DMS79 (cell line): Measurements from ENCODE around the gene TRAFD1.
"Not testable (repeated sequence)": the region's sequence is repeated elsewhere in the genome, so short reads cannot be mapped to it uniquely, and the experiment has no call there.

Experiments
- DNase-seq: peaks from one replicate; lab custom pipeline; 2025; lab: John Stamatoyannopoulos, UW

The TRAFD1 gene

GRCh38 chr12:112158461-112159145 lies 33.2 kb downstream of the TRAFD1 start:
- not testable (repeated sequence) for DNase-seq

- DNase-seq = no peak
These were observed 33.8 kb downstream of the TRAFD1 start for GRCh38 chr12:112159146-112159541.

DNA sequence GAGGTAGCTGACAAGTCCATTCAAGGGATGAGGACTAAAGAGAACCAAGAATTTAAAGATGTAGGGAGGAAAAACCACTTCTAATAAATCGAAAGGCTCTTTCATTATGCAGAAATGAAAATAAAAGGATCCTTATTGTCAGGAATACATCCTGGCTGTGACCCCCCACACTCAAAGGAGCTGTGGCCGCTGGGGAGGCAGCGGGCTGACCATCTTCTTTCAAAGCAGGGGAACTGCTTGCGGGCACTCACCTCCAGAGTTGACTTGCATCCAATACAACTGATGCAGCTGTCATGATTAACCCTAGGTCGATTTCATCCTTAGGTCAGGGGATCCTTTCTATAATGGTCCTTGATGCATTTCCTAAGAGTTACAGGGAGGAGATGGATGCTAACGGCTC lies 35.3 kb downstream of the TRAFD1 start:
- DNase-seq = no peak

DNA sequence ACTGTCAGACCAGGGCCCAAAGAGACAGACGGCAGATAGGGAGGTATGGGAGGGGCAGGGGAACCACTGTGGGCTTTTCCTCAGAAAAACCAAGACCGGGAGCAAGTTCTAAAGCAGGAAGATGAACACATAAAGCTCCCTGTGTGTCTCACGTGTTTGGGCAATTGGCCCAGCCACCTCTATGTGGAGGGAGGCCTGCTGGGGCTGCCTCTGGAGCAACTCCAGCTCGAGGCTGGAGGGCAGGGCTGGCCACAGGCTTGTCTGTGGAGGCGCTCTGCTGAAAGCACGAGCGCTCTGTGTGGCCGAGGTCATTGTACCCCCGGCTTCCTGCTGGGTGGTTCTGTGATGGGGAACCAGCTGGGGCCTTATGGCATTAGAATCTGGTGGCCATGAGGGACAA lies 36.4 kb downstream of the TRAFD1 start:
- no peak for DNase-seq

DNA sequence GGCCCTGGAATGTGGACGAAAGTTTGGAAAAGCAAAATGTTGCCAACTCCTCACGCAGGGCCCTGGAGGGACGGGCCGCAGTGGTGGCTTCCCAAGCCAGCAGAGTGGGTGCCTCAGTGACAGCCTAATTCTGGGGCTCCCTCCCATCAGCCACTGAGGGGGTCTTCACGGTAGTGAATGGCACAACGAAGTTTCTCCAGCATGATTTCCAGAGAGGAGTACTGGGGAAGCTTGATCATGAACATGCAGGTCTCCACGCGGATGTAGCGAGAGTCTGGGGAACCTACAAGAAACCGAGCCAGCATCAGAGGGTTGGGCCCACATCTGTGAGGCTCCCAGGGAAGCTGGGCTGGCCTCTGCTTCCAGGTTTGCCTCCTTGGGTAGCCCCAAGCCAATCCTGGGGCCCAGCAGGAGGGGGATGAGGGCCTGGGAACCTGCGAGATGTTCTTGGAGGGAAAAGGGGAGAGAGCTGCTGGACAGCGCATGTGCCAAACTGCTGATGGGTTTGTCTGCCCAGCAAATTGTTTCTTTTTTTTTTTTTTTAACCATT lies 37.0 kb downstream of the TRAFD1 start:
- DNase-seq = no peak

DNA sequence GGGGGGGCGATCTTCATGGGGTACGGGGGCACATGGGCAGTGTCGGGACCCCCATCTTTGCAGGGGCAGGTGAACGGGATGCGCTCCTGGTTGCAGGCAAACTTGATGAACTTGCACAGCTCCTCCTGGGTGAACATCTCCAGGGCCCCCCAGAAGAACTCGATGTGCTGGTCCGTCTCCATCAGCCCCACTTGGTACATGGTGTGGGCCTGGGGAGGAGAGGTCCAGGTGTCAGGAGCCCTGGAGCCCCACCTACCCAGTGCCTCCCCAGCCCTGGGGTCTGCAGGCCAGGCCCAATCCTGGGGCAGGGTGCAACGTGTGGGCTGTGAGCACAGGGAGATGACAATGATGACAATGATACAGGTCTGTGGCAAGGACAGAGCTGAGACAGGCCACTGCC lies 37.7 kb downstream of the TRAFD1 start:
- no peak for DNase-seq

GRCh38 chr12:112163471-112163991 lies 38.2 kb downstream of the TRAFD1 start:
- DNase-seq = no peak

DNA sequence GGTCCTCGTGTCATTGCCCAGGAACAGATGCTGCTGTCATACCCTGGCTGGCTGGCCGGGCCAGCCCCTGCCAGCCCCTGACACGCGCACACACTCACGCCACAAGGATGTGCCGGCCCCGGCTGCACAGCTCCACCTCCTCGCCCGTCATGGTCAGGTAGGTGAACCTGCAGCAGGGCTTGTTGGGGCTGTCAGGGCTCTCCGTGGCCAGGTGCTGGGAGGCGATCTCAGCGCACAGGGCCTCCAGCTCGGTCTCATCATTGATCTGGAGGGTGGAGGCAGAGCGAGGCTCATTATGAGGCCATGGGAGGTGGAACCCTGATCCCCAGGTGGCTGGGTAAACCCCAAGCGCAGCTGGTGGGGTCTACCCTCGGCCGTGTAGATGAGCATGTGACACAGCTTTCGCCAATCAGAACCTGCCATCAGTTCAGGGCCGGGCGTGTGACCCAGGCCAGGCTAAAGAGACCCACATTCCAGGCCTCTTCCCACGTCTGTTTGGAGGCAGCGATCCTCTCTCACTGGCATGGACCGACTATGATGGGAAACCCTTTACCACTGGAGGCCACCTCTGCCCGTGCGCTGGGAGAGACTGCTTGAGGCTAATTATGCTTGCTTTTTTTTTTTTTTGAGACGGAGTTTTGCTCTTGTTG lies 38.8 kb downstream of the TRAFD1 start:
- no peak for DNase-seq

GRCh38 chr12:112165624-112166023 lies 40.3 kb downstream of the TRAFD1 start:
- no peak for DNase-seq

DNA sequence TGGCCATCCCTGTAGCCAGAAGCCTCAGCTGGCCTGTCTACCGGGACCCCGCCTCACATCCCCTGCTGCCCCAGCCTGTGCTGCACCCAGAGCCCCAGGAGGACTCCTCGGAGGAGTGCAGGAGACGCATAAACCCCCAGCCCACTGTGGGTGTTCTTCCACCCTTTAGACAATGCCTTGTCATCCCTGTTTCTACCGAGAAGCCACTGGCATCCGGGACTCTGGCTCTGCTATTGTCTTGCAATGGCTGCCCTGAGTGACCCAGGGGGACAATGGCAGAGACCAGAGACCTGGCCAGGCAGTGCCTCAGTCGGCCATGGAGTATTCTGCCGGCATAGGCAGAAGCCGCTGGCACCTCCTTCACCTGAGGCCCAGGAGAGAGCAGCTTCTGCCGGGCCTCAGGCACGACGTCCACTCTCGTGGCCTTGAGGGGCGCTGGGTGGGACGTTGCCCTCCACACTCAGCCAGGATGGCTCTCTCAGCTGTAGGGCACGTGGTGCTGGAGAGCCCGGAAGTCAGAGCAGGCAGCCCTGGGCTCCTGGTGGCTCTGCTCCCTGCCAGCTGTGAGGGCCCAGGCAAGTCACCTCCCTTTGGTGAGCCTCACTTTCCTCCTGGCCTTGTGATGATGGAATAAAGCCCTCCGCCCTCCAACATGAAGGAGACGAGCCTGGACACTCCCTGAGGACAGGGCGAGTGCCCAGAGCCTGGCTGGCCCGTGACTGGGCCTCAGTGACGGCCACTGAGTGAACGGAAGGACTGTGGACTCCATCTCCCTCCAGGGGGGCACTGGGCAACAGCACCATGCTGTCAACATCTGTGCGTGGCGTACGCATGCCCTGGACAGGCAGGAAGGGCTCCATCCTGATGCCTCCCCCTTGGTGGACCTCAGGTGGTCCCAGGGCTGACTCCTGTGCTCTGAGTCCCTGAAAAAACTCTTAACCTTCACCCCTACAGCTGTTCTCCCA lies 41.0 kb downstream of the TRAFD1 start:
- no peak for DNase-seq

- DNase-seq = no peak
These were observed 41.7 kb downstream of the TRAFD1 start for GRCh38 chr12:112167031-112167461.

DNA sequence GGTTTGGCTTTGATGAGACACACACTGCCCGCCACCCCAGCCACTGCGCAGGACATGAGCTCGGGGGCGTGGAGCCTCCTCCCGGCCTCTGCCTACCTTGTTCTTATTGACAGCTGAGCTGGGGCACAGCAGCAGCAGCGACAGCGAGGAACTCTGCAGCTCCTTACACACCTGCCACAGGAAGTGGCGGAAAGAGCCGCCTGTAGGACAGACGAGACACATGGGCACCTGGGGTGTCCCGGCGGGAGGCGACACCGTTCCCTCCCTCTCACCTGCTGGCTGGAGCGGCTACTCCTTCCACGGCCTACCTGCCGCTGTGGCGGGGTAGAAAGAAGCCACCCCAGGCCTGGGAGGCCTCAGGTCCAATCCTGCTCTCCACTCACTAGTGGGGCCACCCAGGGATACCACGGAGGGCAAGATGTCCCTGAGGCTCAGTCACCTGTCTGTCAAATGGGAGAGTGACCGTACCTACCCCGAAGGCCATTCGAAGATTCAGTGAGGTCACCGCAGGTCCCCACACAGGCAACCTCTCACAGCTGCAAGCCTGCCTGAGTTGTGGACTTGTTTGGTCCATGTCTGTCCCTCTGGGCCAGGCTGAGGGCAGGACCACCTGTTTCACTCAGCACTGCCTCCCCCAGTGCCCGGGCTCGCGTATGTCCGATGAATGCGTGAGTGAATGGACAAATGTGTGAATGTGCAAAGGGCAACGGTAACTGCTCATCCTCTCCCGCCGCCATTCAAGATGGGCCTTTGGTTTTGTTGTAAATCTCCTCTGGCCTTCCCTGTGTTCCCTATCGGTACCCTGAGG lies 42.6 kb downstream of the TRAFD1 start:
- no peak for DNase-seq

DNA sequence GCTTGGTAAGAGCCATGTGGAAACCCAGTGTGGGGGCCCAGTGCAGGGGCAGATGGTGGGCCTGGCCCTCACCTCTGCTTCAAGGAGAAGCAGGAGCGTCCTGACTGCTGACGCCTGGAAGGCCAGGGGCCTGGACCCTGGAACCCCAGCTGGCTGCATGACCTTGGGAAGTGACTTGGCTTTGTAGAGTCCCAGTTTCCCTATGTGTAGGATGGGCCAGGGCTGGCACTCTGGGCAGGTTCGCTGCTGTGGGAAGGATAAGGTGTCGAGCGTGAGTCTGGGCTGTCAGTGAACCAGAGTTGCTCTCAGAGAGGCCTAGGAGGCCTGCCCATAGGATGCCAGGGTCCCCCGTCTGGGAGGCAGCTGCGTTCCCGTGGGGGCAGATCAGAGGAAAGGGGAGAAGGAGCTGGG lies 43.2 kb downstream of the TRAFD1 start:
- DNase-seq = no peak

DNA sequence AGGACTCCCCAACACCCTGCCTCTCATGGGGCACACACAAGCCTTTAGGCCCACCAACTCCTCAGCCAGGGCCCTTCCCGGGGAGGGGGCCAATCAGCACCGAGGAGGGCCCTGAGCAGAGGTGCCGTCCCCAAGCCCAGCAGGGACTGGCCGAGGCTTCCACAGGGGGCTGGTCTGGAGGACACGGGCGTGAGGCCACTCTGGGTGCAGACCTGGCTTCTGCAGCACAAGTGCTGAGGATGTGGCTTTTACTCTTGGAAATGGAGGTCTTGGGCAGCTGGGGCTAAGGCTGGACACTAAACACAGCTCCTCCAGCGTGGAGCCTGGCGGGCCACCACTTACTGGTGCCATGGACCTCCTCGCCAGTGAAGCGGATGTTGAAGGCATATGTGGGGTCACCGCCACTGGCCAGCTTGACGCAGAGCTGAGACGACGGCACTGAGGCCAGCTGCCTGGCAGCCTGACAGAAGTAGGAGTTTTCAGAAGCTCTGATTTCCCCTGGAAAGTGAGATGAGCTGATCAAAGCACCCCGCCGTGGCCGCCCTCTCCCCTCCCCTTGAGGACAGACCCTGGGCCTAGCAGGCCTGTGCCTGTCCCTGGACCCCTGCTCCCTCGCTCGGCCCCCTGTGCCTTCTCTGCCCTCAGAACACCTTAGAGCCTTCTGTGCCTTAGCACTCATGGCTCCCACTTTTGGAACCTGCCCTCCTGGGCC lies 44.0 kb downstream of the TRAFD1 start:
- no peak for DNase-seq

GRCh38 chr12:112169966-112170365 lies 44.6 kb downstream of the TRAFD1 start:
- no peak for DNase-seq

- no peak for DNase-seq
These were observed 45.0 kb downstream of the TRAFD1 start for GRCh38 chr12:112170376-112170775.

DNA sequence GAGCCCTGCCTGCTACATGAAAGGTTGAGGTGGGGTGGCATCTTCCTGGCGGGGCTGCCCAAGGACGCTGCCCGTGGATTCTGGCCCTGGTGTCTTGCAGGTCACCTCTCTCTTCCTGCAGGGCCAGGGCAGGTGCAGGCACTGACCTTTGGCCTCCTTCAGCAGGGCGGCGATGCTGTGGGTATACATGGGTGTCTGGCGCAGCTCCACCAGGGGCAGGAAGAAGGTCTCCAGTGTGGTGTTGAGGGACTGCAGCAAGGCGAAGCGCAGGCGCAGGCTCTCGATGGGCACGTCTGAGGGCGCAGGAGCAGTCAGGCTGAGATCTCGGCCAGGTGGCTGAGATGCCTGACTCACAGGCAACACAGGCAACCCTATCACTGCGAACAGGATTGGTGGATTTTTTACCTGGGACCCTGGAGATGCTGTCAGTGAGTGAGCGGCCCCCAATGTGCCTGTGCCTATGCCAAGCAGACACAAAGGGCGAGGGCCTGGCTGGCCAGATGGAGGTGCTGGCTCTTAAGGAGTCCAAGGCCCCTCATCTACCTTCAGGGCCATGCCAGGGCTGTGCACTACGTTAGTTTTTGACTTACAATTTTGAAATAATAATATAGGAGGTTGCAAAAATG lies 45.7 kb downstream of the TRAFD1 start:
- no peak for DNase-seq

- no peak for DNase-seq
These were observed 47.4 kb downstream of the TRAFD1 start for GRCh38 chr12:112172556-112173324.
